GM23338 (cell line): ENCODE measurements around the gene SLC27A4. TPM values are rescaled to one million over a fixed set of nuclear protein-coding genes. Genes with fewer than 3 reads are reported as not detected.

ENCODE experiments used
- ATAC-seq: fragments of 200-7000 bp; cut with Tn5 transposase; 3 replicates; pipeline ENCODE4 v1.9.1; 2020
- DNase-seq: peaks from one replicate; pipeline ENCODE4 v3.0.0-alpha.2; 2015; ENCODE audit warnings: low spot score
- H2AFZ ChIP-seq: fragments of 200-600 bp; sonication (generic); 2 replicates; pipeline ENCODE4 v1.8.0; 2016; ENCODE audit warnings: antibody characterized with exemption, mild to moderate bottlenecking, moderate library complexity
- H3F3A ChIP-seq: fragments of 200-600 bp; sonication (generic); replicated peaks from 2 replicates; pipeline ENCODE4 v1.8.0; 2017; ENCODE audit warnings: antibody characterized with exemption, mixed run types, low read depth
- H3K27ac ChIP-seq: fragments of 200-600 bp; sonication (generic); 2 replicates; pipeline ENCODE4 v1.6.1; 2016; ENCODE audit warnings: low read depth
- H3K27me3 ChIP-seq: fragments of 200-600 bp; sonication (generic); 2 replicates; pipeline ENCODE4 v1.8.0; 2016; ENCODE audit warnings: mild to moderate bottlenecking, mixed run types, moderate library complexity; ENCODE audit not compliant: insufficient read depth
- H3K36me3 ChIP-seq: fragments of 200-600 bp; sonication (generic); 2 replicates; pipeline ENCODE4 v1.8.0; 2016; ENCODE audit warnings: mild to moderate bottlenecking; ENCODE audit not compliant: insufficient read depth
- H3K4me1 ChIP-seq: fragments of 200-600 bp; sonication (generic); 2 replicates; pipeline ENCODE4 v1.8.0; 2016; ENCODE audit warnings: mild to moderate bottlenecking, moderate library complexity; ENCODE audit not compliant: insufficient read depth
- H3K4me2 ChIP-seq: fragments of 200-600 bp; sonication (generic); 2 replicates; pipeline ENCODE4 v1.7.1; 2017; ENCODE audit warnings: mixed run types
- H3K4me3 ChIP-seq: fragments of 200-600 bp; sonication (generic); 2 replicates; pipeline ENCODE4 v1.6.1; 2016; ENCODE audit warnings: mixed run types
- H3K79me2 ChIP-seq: fragments of 200-600 bp; sonication (generic); replicated peaks from 2 replicates; pipeline ENCODE4 v1.8.0; 2017; ENCODE audit warnings: mild to moderate bottlenecking; ENCODE audit not compliant: insufficient read depth
- H3K9me2 ChIP-seq: fragments of 200-600 bp; sonication (generic); 2 replicates; pipeline ENCODE4 v1.8.0; 2017; ENCODE audit not compliant: insufficient read depth
- H4K20me1 ChIP-seq: fragments of 200-600 bp; sonication (generic); replicated peaks from 2 replicates; pipeline ENCODE4 v1.8.0; 2017; ENCODE audit warnings: mild to moderate bottlenecking; ENCODE audit not compliant: insufficient read depth
- H3K27ac Mint-ChIP-seq: 2 replicates; pipeline ENCODE4 v1.8.0; 2020; ENCODE audit warnings: inconsistent platforms, mild to moderate bottlenecking, moderate library complexity, mixed read lengths
- H3K27me3 Mint-ChIP-seq: 3 replicates; pipeline ENCODE4 v1.8.0; 2022; ENCODE audit warnings: low read depth, mild to moderate bottlenecking, moderate library complexity, mixed read lengths, inconsistent platforms; ENCODE audit not compliant: insufficient read depth, poor library complexity
- H3K36me3 Mint-ChIP-seq: 3 replicates; pipeline ENCODE4 v1.8.0; 2021; ENCODE audit warnings: low read depth, mild to moderate bottlenecking, inconsistent platforms, moderate library complexity, mixed read lengths
- H3K4me1 Mint-ChIP-seq: 3 replicates; pipeline ENCODE4 v1.8.0; 2020; ENCODE audit warnings: mild to moderate bottlenecking, inconsistent platforms, mixed read lengths
- H3K4me3 Mint-ChIP-seq: 3 replicates; pipeline ENCODE4 v1.8.0; 2021; ENCODE audit warnings: moderate library complexity, mild to moderate bottlenecking, inconsistent platforms, mixed read lengths
- H3K9me3 Mint-ChIP-seq: 3 replicates; pipeline ENCODE4 v1.8.0; 2020; ENCODE audit warnings: moderate library complexity, mild to moderate bottlenecking, inconsistent platforms, mixed read lengths
- CREB1 ChIP-seq: fragments of 250-450 bp; sonication (Bioruptor Pico); IDR thresholded peaks from 2 replicates; pipeline ENCODE4 v1.5.0; 2020; ENCODE audit warnings: low read depth, mild to moderate bottlenecking, moderate library complexity
- CTCF ChIP-seq, 2 experiments: fragments of 200-600 bp in 1 of 2; sonication (generic) in 1 of 2; conservative IDR thresholded peaks; 2 replicates each; pipeline versions ENCODE4 v1.5.1 to v1.6.1; 2016 to 2017; ENCODE audit warnings: antibody characterized with exemption in 2 of 2, low read depth in 2 of 2, mild to moderate bottlenecking in 2 of 2, moderate library complexity in 1 of 2
- ETS1 ChIP-seq: IDR thresholded peaks from 2 replicates; pipeline ENCODE4 v1.6.1; 2016; ENCODE audit warnings: antibody characterized with exemption
- EZH2 ChIP-seq: fragments of 200-600 bp; sonication (generic); IDR thresholded peaks from one replicate; pipeline ENCODE4 v1.8.0; 2017; ENCODE audit warnings: antibody characterized with exemption, mild to moderate bottlenecking, low read depth; ENCODE audit not compliant: unreplicated experiment
- EZH2phosphoT487 ChIP-seq: fragments of 200-600 bp; sonication (generic); IDR thresholded peaks from one replicate; pipeline ENCODE4 v1.8.1; 2018; ENCODE audit warnings: antibody characterized with exemption; ENCODE audit not compliant: unreplicated experiment
- JUNB ChIP-seq: IDR thresholded peaks from one replicate; pipeline ENCODE4 v1.6.1; 2016; ENCODE audit warnings: antibody characterized with exemption; ENCODE audit not compliant: unreplicated experiment
- STAT1 ChIP-seq: IDR thresholded peaks from one replicate; pipeline ENCODE4 v1.6.1; 2016; ENCODE audit warnings: antibody characterized with exemption; ENCODE audit not compliant: unreplicated experiment
- ZNF462 ChIP-seq: fragments of 250-450 bp; sonication (Bioruptor Pico); IDR thresholded peaks from 2 replicates; pipeline ENCODE4 v1.5.0; 2020; ENCODE audit warnings: mild to moderate bottlenecking, moderate library complexity
- polyA plus RNA-seq: library from polyadenylated mRNA; unstranded; fragments of >200 nt; fragmentation: Nextera tagmentation; extraction: Ambion mirVana; gene quantifications from 2 replicates; pipeline ENCODE4 v1.2.1, GENCODE V29; 2016
- total RNA-seq: library from RNA; depleted of rRNA; stranded (reverse); fragments of >200 nt; shearing (Covaris generic); gene quantifications from 2 replicates; pipeline ENCODE4 v1.2.3, GENCODE V29; 2014

SLC27A4 gene
- total and polyA plus RNA-seq, 2 experiments from 2014 or later = 7.9 to 25.3 TPM

- DNase-seq = peak; percentile 65
- TF ChIP-seq JUNB = no peak
- TF ChIP-seq CREB1 = no peak
- no peak for TF ChIP-seq CTCF (conservative IDR thresholded peaks at IDR 0.05; ENCODE audit: low read depth in 2 of 2)
- no peak for TF ChIP-seq ETS1
- no peak for TF ChIP-seq EZH2phosphoT487
- no peak for TF ChIP-seq ZNF462 (CRISPR knock-in tag)
- no peak for TF ChIP-seq EZH2
- no peak for TF ChIP-seq STAT1
- peak overlapping the region; percentile 77 for H3K4me2 ChIP-seq
- H4K20me1 ChIP-seq = peaks cover 42% of the 10 kb centered on the region
- peak overlapping the region; percentile 15; the same call in 1 of the 3 replicates for H3K4me3 Mint-ChIP-seq
- no peak overlapping the region for H2AFZ ChIP-seq
- peak overlapping the region; percentile 31; the same call in 1 of the 2 replicates for H3K4me3 ChIP-seq
- peaks cover 46% of the 10 kb centered on the region for H3K36me3 Mint-ChIP-seq
- peaks cover 21% of the 10 kb centered on the region for H3F3A ChIP-seq
- H3K27ac Mint-ChIP-seq = no peak overlapping the region
- H3K9me2 ChIP-seq = no peaks in the 10 kb centered on the region
- no peaks in the 10 kb centered on the region for H3K9me3 Mint-ChIP-seq
- peak; percentile 7 for ATAC-seq
- H3K36me3 ChIP-seq = peaks cover 10% of the 10 kb centered on the region; the same call in 1 of the 2 replicates
- H3K4me1 Mint-ChIP-seq = peaks cover 80% of the 10 kb centered on the region
- peaks cover 71% of the 10 kb centered on the region for H3K4me1 ChIP-seq
- peaks cover 13% of the 10 kb centered on the region; the same call in 1 of the 2 replicates for H3K79me2 ChIP-seq
- peaks cover 93% of the 10 kb centered on the region for H3K27me3 Mint-ChIP-seq
- H3K27me3 ChIP-seq = peaks cover 93% of the 10 kb centered on the region
- no peak overlapping the region for H3K27ac ChIP-seq
Measured at GRCh38 chr9:128385496-128386460, 45.5 kb downstream of the SLC27A4 start.
